ENCODE results near the gene TCEA3. TPM values are rescaled to one million over a fixed set of nuclear protein-coding genes. Genes with fewer than 3 reads are reported as not detected.

TCEA3 gene
- total and polyA plus RNA-seq, 3 experiments from 2014 or later: 1.4 to 11.1 (median 1.7) TPM

DNA sequence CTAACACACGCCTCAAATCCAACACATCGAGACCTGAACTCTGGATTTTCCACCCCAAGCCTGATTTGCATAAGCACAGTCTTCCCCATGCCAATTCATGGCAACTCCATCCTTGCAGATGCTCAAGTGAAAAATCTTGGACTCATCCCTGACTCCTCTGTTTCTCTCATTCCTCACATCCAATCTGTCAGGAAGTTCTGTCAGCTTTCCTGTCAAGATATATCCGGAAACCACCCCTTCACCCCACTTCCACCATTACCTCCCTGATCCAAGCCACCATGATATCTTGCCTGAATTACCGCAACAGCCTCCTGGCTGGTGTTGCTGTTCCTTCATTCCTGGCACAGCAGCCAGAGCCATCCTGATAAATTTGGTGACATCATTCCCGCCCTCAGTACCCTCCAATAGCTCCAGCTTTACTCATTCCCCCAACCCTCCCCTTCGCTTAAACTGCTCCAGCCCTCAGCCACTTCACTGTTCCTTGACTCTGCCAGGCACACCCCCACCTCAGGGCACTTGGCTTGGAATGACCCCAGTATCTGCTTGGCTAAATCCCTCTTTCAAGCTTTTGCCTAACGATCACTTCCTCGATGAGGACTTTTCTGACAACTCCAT lies 17.4 kb downstream of the TCEA3 start:
- Histone ChIP-seq H3K4me1 (ENCODE audit: insufficient read depth, low read length) (peaks cover 5% of the 10 kb centered on the region), H3K27ac (ENCODE audit: low read depth, low read length) (no peak overlapping the region), H3K36me3 (ENCODE audit: insufficient read depth, low read length) (no peaks in the 10 kb centered on the region), H3K4me3 (ENCODE audit: low read length) (no peak overlapping the region), H3K27me3 (ENCODE audit: insufficient read depth, low read length, poor library complexity, severe bottlenecking) (no peaks in the 10 kb centered on the region), H3K9me3 (ENCODE audit: low read length) (no peaks in the 10 kb centered on the region)
- peak in 1 of 5 donors; percentile 11 for DNase-seq
- H3K27me3 Mint-ChIP-seq: no peaks in the 10 kb centered on the region
- H3K36me3 Mint-ChIP-seq: peaks cover 0 to 2% (median 1%) of the 10 kb centered on the region in 3 donors
- H3K4me3 Mint-ChIP-seq: no peak overlapping the region
- H3K4me1 Mint-ChIP-seq: peaks cover 7 to 12% (median 12%) of the 10 kb centered on the region in 3 donors
- no peaks in the 10 kb centered on the region for H3K9me3 Mint-ChIP-seq
- POLR2A ChIA-PET: no interaction called here
- CTCF ChIA-PET: no interaction called here
- H3K27ac Mint-ChIP-seq: no peak overlapping the region

DNA sequence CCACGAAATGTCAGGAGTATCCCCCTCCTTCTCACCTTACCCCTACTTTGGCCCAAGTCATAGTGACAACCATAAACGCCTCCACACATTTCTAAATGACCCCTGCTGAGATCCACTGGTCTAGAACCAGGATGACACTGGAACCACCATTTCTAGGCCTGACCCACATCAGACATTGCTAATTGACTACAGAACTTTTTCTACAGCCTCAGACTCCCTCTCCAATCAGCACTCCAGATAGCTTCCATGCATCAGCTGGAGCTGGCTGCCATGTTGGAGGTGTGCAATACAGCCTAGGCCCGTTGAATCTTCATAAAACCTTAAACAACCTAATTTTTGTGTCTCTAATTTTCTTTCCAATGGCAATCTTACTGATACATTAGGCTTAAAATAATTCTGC lies 18.6 kb downstream of the TCEA3 start:
- DNase-seq: no peak
- no peak overlapping the region for H3K4me3 Mint-ChIP-seq
- H3K27ac ChIP-seq (ENCODE audit: low read depth, low read length): no peak overlapping the region
- no peak overlapping the region for H3K27ac Mint-ChIP-seq
- H3K4me1 Mint-ChIP-seq: peaks cover 7 to 12% (median 12%) of the 10 kb centered on the region in 3 donors
- no peaks in the 10 kb centered on the region for H3K9me3 Mint-ChIP-seq
- ChIA-PET POLR2A (no interaction called here), CTCF (no interaction called here)
- H3K36me3 ChIP-seq (ENCODE audit: insufficient read depth, low read length): no peaks in the 10 kb centered on the region
- H3K4me3 ChIP-seq (ENCODE audit: low read length): no peak overlapping the region
- peaks cover 0 to 2% (median 1%) of the 10 kb centered on the region in 3 donors for H3K36me3 Mint-ChIP-seq
- peaks cover 5% of the 10 kb centered on the region for H3K4me1 ChIP-seq (ENCODE audit: insufficient read depth, low read length)
- no peaks in the 10 kb centered on the region for H3K27me3 Mint-ChIP-seq
- no peaks in the 10 kb centered on the region for H3K27me3 ChIP-seq (ENCODE audit: insufficient read depth, low read length, poor library complexity, severe bottlenecking)
- H3K9me3 ChIP-seq (ENCODE audit: low read length): no peaks in the 10 kb centered on the region

DNA sequence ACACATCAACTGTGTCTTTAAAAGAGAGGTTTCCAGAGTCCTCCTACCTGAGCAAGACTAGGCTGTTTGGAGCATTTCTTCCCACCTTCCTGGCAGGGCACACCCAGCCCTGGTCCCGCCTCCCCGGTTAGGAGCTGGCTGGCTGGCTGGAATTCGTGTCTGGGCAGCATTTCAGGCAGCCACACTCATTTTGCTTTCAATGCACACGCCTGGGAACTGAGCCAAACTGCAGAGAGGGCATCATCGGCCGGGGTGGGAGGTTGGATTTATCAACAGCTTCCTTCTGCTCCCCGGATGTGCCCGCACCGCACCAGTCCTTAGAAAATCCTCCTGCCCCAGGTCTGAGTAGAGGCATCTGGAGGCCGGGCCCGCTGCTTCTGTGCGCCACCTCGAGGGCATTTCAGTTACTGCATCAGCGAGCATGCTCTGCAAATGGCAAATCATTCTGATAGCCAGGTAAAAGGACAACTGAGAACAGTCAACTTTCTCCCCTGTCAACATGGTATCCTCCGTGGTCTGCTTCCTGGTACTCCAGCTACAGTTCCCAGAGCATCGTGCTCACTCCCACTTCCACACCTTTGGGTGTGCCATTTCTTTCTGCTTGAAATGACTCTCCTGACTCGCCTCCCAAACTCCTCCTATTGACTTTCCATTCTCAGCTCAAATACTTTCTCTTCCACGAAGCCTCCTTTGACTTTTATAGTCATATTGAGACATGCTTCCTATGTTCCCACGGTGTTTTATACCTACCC lies 20.6 kb downstream of the TCEA3 start:
- Histone ChIP-seq H3K9me3 (ENCODE audit: low read length) (no peaks in the 10 kb centered on the region), H3K4me3 (ENCODE audit: low read length) (no peak overlapping the region), H3K27ac (ENCODE audit: low read depth, low read length) (no peak overlapping the region), H3K27me3 (ENCODE audit: insufficient read depth, low read length, poor library complexity, severe bottlenecking) (no peaks in the 10 kb centered on the region), H3K4me1 (ENCODE audit: insufficient read depth, low read length) (peaks cover 5% of the 10 kb centered on the region), H3K36me3 (ENCODE audit: insufficient read depth, low read length) (no peaks in the 10 kb centered on the region)
- no peaks in the 10 kb centered on the region for H3K27me3 Mint-ChIP-seq
- peaks cover 7 to 12% (median 12%) of the 10 kb centered on the region in 3 donors for H3K4me1 Mint-ChIP-seq
- POLR2A ChIA-PET: no interaction called here
- DNase-seq: peak; percentile 56 to 85 (median 69)
- no peak overlapping the region for H3K4me3 Mint-ChIP-seq
- H3K36me3 Mint-ChIP-seq: peaks cover 0 to 2% (median 1%) of the 10 kb centered on the region in 3 donors
- no peak overlapping the region for H3K27ac Mint-ChIP-seq
- CTCF ChIA-PET: interaction anchor here (0.6 to 3.0 kb wide), 12 partner anchors 9 to 1174 kb away, joined by 3 to 11 read pairs (median 3); partner anchors contain the start of gene TCEA3
- H3K9me3 Mint-ChIP-seq: no peaks in the 10 kb centered on the region

DNA sequence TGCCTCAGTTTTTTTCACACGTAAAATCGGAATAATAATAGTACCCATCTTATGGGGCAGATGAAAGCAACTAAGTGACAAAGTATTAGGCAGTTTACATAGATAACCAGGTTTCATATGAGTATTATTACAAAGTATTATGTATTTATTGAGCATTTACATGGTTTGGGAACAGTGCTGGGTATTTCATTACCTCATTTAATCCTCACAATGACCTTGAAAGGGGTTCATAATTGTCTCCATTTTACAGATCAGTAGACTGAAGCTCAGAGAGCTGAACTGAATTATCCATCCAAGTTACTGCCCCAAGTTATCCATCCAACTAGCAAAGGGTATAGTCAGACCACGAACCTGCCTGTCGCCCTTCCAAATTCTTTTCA lies 21.2 kb downstream of the TCEA3 start:
- Histone ChIP-seq H3K4me3 (ENCODE audit: low read length) (no peak overlapping the region), H3K9me3 (ENCODE audit: low read length) (no peaks in the 10 kb centered on the region), H3K27me3 (ENCODE audit: insufficient read depth, low read length, poor library complexity, severe bottlenecking) (no peaks in the 10 kb centered on the region), H3K36me3 (ENCODE audit: insufficient read depth, low read length) (no peaks in the 10 kb centered on the region), H3K27ac (ENCODE audit: low read depth, low read length) (no peak overlapping the region), H3K4me1 (ENCODE audit: insufficient read depth, low read length) (peaks cover 5% of the 10 kb centered on the region)
- no peaks in the 10 kb centered on the region for H3K27me3 Mint-ChIP-seq
- POLR2A ChIA-PET: no interaction called here
- no peak for DNase-seq
- H3K4me1 Mint-ChIP-seq: peaks cover 7 to 12% (median 12%) of the 10 kb centered on the region in 3 donors
- no peaks in the 10 kb centered on the region for H3K9me3 Mint-ChIP-seq
- no peak overlapping the region for H3K27ac Mint-ChIP-seq
- no peak overlapping the region for H3K4me3 Mint-ChIP-seq
- CTCF ChIA-PET: interaction anchor here (0.6 to 3.0 kb wide), 11 partner anchors 9 to 1174 kb away, joined by 3 to 11 read pairs (median 3); partner anchors contain the start of gene TCEA3
- H3K36me3 Mint-ChIP-seq: peaks cover 0 to 2% (median 1%) of the 10 kb centered on the region in 3 donors

DNA sequence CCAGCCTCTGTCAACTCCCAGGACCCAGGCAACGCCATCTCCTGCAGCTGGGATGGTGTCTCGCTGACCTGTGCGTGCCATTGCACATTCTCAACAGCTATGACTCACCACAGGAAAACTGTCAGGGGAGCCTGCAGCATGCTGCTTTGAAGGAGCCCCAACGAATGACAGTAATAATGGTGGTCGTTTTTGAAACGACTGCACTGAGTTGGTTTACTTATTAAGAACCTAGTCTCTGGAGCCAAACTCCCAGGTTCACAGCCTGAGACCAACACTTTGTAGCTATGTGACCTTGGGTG lies 21.6 kb downstream of the TCEA3 start:
- H3K9me3 Mint-ChIP-seq: no peaks in the 10 kb centered on the region
- ChIA-PET POLR2A (no interaction called here), CTCF (interaction anchor here (1.0 to 3.0 kb wide), 4 partner anchors 19 to 129 kb away, joined by 3 to 11 read pairs (median 4); partner anchors contain the start of gene TCEA3)
- Histone ChIP-seq H3K36me3 (ENCODE audit: insufficient read depth, low read length) (no peaks in the 10 kb centered on the region), H3K4me1 (ENCODE audit: insufficient read depth, low read length) (peaks cover 5% of the 10 kb centered on the region), H3K9me3 (ENCODE audit: low read length) (no peaks in the 10 kb centered on the region), H3K27ac (ENCODE audit: low read depth, low read length) (no peak overlapping the region), H3K4me3 (ENCODE audit: low read length) (no peak overlapping the region), H3K27me3 (ENCODE audit: insufficient read depth, low read length, poor library complexity, severe bottlenecking) (no peaks in the 10 kb centered on the region)
- no peak overlapping the region for H3K4me3 Mint-ChIP-seq
- no peaks in the 10 kb centered on the region for H3K27me3 Mint-ChIP-seq
- DNase-seq: no peak
- no peak overlapping the region for H3K27ac Mint-ChIP-seq
- H3K36me3 Mint-ChIP-seq: peaks cover 0 to 2% (median 1%) of the 10 kb centered on the region in 3 donors
- H3K4me1 Mint-ChIP-seq: peaks cover 7 to 12% (median 12%) of the 10 kb centered on the region in 3 donors

DNA sequence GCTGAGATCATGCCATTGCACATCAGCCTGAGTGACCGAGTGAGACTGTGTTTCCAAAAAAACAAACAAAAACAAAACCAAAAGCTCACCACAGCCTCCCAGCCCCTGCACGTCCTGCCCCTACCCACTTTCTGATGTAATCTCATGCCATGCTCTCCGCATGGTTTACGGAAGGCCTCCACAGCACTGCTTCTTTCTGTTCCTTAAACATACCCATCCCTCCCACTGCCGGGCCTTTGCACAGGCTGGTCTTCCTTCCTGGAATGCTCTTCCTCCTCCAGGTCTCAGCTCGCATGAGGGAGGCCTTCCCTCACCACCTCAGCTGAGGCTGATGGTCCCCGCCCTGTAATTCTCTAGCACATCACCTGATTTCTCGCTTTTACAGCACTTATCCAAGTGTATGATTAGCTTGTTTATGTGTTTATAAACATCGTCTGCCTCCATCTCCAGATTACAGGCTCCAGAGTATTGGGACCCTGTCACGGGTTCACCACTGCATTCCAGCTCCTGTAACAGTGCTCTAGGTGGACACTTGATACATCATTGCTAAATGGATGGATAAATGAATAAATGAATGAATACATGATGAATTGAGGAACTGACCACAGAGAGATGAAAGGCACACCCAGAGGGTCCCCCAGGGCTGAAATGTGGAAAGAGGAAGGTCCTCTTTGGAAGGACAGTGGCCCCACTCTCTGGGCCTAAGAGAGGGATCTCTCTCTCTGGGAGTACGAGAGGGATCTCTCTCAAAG lies 22.1 kb downstream of the TCEA3 start:
- H3K4me3 Mint-ChIP-seq: no peak overlapping the region
- peak in 1 of 5 donors; percentile 36 for DNase-seq
- no peak overlapping the region for H3K4me3 ChIP-seq (ENCODE audit: low read length)
- H3K27ac ChIP-seq (ENCODE audit: low read depth, low read length): no peak overlapping the region
- no peaks in the 10 kb centered on the region for H3K36me3 ChIP-seq (ENCODE audit: insufficient read depth, low read length)
- peaks cover 0 to 2% (median 1%) of the 10 kb centered on the region in 3 donors for H3K36me3 Mint-ChIP-seq
- no peaks in the 10 kb centered on the region for H3K9me3 ChIP-seq (ENCODE audit: low read length)
- peak overlapping the region in 1 of 8 donors; percentile 92 for H3K27ac Mint-ChIP-seq
- no peaks in the 10 kb centered on the region for H3K9me3 Mint-ChIP-seq
- no peaks in the 10 kb centered on the region for H3K27me3 Mint-ChIP-seq
- peaks cover 7 to 12% (median 12%) of the 10 kb centered on the region in 3 donors for H3K4me1 Mint-ChIP-seq
- peaks cover 5% of the 10 kb centered on the region for H3K4me1 ChIP-seq (ENCODE audit: insufficient read depth, low read length)
- H3K27me3 ChIP-seq (ENCODE audit: insufficient read depth, low read length, poor library complexity, severe bottlenecking): no peaks in the 10 kb centered on the region
- ChIA-PET POLR2A (no interaction called here), CTCF (interaction anchor here (1.3 to 3.0 kb wide), 4 partner anchors 9 to 95 kb away, joined by 3 to 11 read pairs (median 4); partner anchors contain the start of gene TCEA3)

DNA sequence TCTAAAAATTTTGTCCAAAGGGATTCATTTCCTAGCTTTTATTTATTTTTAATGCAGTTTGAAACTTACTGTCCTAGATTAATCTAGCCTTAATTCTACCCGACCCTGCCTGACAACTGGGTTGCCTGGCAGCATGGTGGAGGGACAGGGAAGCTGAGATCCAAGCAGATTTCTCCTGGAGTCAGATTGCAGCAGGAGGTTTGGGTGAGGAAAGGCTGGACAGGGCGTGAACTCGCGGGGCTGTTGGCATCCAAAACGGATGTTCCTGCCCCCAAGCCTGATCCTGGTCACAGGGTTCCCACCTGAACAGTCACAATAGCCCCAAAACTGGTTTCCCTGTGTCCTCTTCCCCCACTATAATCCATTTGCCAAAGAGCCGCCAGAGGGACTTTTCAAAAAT lies 23.2 kb downstream of the TCEA3 start:
- H3K27ac Mint-ChIP-seq: no peak overlapping the region
- no peaks in the 10 kb centered on the region for H3K27me3 Mint-ChIP-seq
- no peaks in the 10 kb centered on the region for H3K27me3 ChIP-seq (ENCODE audit: insufficient read depth, low read length, poor library complexity, severe bottlenecking)
- H3K4me1 ChIP-seq (ENCODE audit: insufficient read depth, low read length): peaks cover 5% of the 10 kb centered on the region
- H3K36me3 Mint-ChIP-seq: peaks cover 0 to 4% (median 2%) of the 10 kb centered on the region in 3 donors
- peaks cover 7 to 12% (median 12%) of the 10 kb centered on the region in 3 donors for H3K4me1 Mint-ChIP-seq
- POLR2A ChIA-PET: no interaction called here
- CTCF ChIA-PET: interaction anchor here (1.3 kb wide), 1 partner anchor 8 kb away, joined by 3 read pairs; no protein-coding TSS in a partner anchor
- DNase-seq: peak in 1 of 5 donors; percentile 24
- H3K9me3 Mint-ChIP-seq: no peaks in the 10 kb centered on the region
- H3K9me3 ChIP-seq (ENCODE audit: low read length): no peaks in the 10 kb centered on the region
- H3K4me3 Mint-ChIP-seq: no peak overlapping the region
- H3K36me3 ChIP-seq (ENCODE audit: insufficient read depth, low read length): no peaks in the 10 kb centered on the region
- H3K27ac ChIP-seq (ENCODE audit: low read depth, low read length): no peak overlapping the region
- no peak overlapping the region for H3K4me3 ChIP-seq (ENCODE audit: low read length)

Measured in CD8-positive, alpha-beta memory T cell (primary cell).